Dendritic cell treated with granulocyte-macrophage colony-stimulating factor and Interleukin-4, amounts not matched to agents 40 ng/mL and 50 ng/mL, for 4 days (primary cell): Measurements from ENCODE around the gene GPC1.

Source experiments
- H3K27ac Mint-ChIP-seq: one replicate; pipeline ENCODE4 v1.8.0; 2022; ENCODE audit warnings: mild to moderate bottlenecking, mixed read lengths
- H3K27me3 Mint-ChIP-seq: one replicate; pipeline ENCODE4 v1.8.0; 2022; ENCODE audit warnings: mild to moderate bottlenecking, mixed read lengths
- H3K36me3 Mint-ChIP-seq: one replicate; pipeline ENCODE4 v1.8.0; 2022; ENCODE audit warnings: low read depth, mixed read lengths
- H3K4me1 Mint-ChIP-seq: one replicate; pipeline ENCODE4 v1.8.0; 2022; ENCODE audit warnings: low read depth, mixed read lengths
- H3K4me3 Mint-ChIP-seq: one replicate; pipeline ENCODE4 v1.8.0; 2022; ENCODE audit warnings: mild to moderate bottlenecking, moderate library complexity, mixed read lengths
- H3K9me3 Mint-ChIP-seq: one replicate; pipeline ENCODE4 v1.8.0; 2022; ENCODE audit warnings: mixed read lengths
- intact Hi-C: fragments of 100-400 bp; cut with micrococcal nuclease; formaldehyde crosslinking; loops from one replicate; pipeline ENCODE4 v1.15.0; 2022

Gene GPC1

GRCh38 chr2:240393831-240394410, 41.5 kb upstream of the GPC1 start:
- Mint-ChIP-seq H3K4me1 (no peaks in the 10 kb centered on the region), H3K27me3 (no peaks in the 10 kb centered on the region), H3K36me3 (no peaks in the 10 kb centered on the region), H3K27ac (no peak overlapping the region), H3K9me3 (no peaks in the 10 kb centered on the region), H3K4me3 (no peak overlapping the region)
- intact Hi-C loops: no loop called here

GRCh38 chr2:240394549-240394948, 40.9 kb upstream of the GPC1 start:
- no peak overlapping the region for H3K4me3 Mint-ChIP-seq
- no peaks in the 10 kb centered on the region for H3K9me3 Mint-ChIP-seq
- no peaks in the 10 kb centered on the region for H3K4me1 Mint-ChIP-seq
- H3K27me3 Mint-ChIP-seq: no peaks in the 10 kb centered on the region
- intact Hi-C loops: no loop called here
- H3K27ac Mint-ChIP-seq: no peak overlapping the region
- H3K36me3 Mint-ChIP-seq: no peaks in the 10 kb centered on the region

GRCh38 chr2:240395448-240395847, 40.0 kb upstream of the GPC1 start:
- H3K4me3 Mint-ChIP-seq: no peak overlapping the region
- no peaks in the 10 kb centered on the region for H3K36me3 Mint-ChIP-seq
- H3K4me1 Mint-ChIP-seq: no peaks in the 10 kb centered on the region
- no peaks in the 10 kb centered on the region for H3K9me3 Mint-ChIP-seq
- H3K27ac Mint-ChIP-seq: no peak overlapping the region
- intact Hi-C loops: no loop called here
- H3K27me3 Mint-ChIP-seq: no peaks in the 10 kb centered on the region

- Mint-ChIP-seq H3K27me3 (no peaks in the 10 kb centered on the region), H3K27ac (no peak overlapping the region), H3K9me3 (no peaks in the 10 kb centered on the region), H3K4me1 (no peaks in the 10 kb centered on the region), H3K36me3 (no peaks in the 10 kb centered on the region), H3K4me3 (no peak overlapping the region)
- intact Hi-C loops: no loop called here
Observed at GRCh38 chr2:240395896-240396622, 39.4 kb upstream of the GPC1 start.

- H3K27me3 Mint-ChIP-seq: no peaks in the 10 kb centered on the region
- no peaks in the 10 kb centered on the region for H3K36me3 Mint-ChIP-seq
- H3K9me3 Mint-ChIP-seq: no peaks in the 10 kb centered on the region
- intact Hi-C loops: no loop called here
- no peak overlapping the region for H3K4me3 Mint-ChIP-seq
- H3K27ac Mint-ChIP-seq: no peak overlapping the region
- no peaks in the 10 kb centered on the region for H3K4me1 Mint-ChIP-seq
Observed at GRCh38 chr2:240396623-240397541, 38.6 kb upstream of the GPC1 start.

- no peaks in the 10 kb centered on the region for H3K36me3 Mint-ChIP-seq
- no peaks in the 10 kb centered on the region for H3K9me3 Mint-ChIP-seq
- H3K4me1 Mint-ChIP-seq: no peaks in the 10 kb centered on the region
- H3K4me3 Mint-ChIP-seq: no peak overlapping the region
- intact Hi-C loops: no loop called here
- H3K27me3 Mint-ChIP-seq: peaks cover 4% of the 10 kb centered on the region
- no peak overlapping the region for H3K27ac Mint-ChIP-seq
Observed at GRCh38 chr2:240397542-240397916, 37.9 kb upstream of the GPC1 start.

- H3K27me3 Mint-ChIP-seq: peaks cover 4% of the 10 kb centered on the region
- intact Hi-C loops: no loop called here
- H3K4me3 Mint-ChIP-seq: no peak overlapping the region
- H3K4me1 Mint-ChIP-seq: no peaks in the 10 kb centered on the region
- H3K9me3 Mint-ChIP-seq: no peaks in the 10 kb centered on the region
- no peaks in the 10 kb centered on the region for H3K36me3 Mint-ChIP-seq
- no peak overlapping the region for H3K27ac Mint-ChIP-seq
Observed at GRCh38 chr2:240397924-240398645, 37.4 kb upstream of the GPC1 start.

GRCh38 chr2:240398661-240399267, 36.7 kb upstream of the GPC1 start:
- H3K4me3 Mint-ChIP-seq: no peak overlapping the region
- intact Hi-C loops: no loop called here
- H3K4me1 Mint-ChIP-seq: no peaks in the 10 kb centered on the region
- no peaks in the 10 kb centered on the region for H3K9me3 Mint-ChIP-seq
- peaks cover 4% of the 10 kb centered on the region for H3K27me3 Mint-ChIP-seq
- no peak overlapping the region for H3K27ac Mint-ChIP-seq
- no peaks in the 10 kb centered on the region for H3K36me3 Mint-ChIP-seq

- Mint-ChIP-seq H3K27ac (no peak overlapping the region), H3K36me3 (no peaks in the 10 kb centered on the region), H3K4me3 (no peak overlapping the region), H3K4me1 (no peaks in the 10 kb centered on the region), H3K27me3 (peaks cover 4% of the 10 kb centered on the region), H3K9me3 (no peaks in the 10 kb centered on the region)
- intact Hi-C loops: no loop called here
Observed at GRCh38 chr2:240399419-240400324, 35.8 kb upstream of the GPC1 start.

GRCh38 chr2:240400371-240401161, 34.9 kb upstream of the GPC1 start:
- no peaks in the 10 kb centered on the region for H3K9me3 Mint-ChIP-seq
- intact Hi-C loops: no loop called here

GRCh38 chr2:240401308-240401707, 34.2 kb upstream of the GPC1 start:
- Mint-ChIP-seq H3K4me1 (no peaks in the 10 kb centered on the region), H3K36me3 (no peaks in the 10 kb centered on the region), H3K27me3 (peaks cover 4% of the 10 kb centered on the region), H3K27ac (no peak overlapping the region), H3K4me3 (no peak overlapping the region), H3K9me3 (no peaks in the 10 kb centered on the region)
- intact Hi-C loops: no loop called here

More at GRCh38 chr2:240400371-240401161, 34.9 kb upstream of the GPC1 start:
- Mint-ChIP-seq H3K27ac (no peak overlapping the region), H3K27me3 (peaks cover 4% of the 10 kb centered on the region), H3K4me1 (no peaks in the 10 kb centered on the region), H3K4me3 (no peak overlapping the region), H3K36me3 (no peaks in the 10 kb centered on the region)

- H3K9me3 Mint-ChIP-seq: no peaks in the 10 kb centered on the region
- H3K4me3 Mint-ChIP-seq: no peak overlapping the region
- no peak overlapping the region for H3K27ac Mint-ChIP-seq
- H3K27me3 Mint-ChIP-seq: peaks cover 7% of the 10 kb centered on the region
- intact Hi-C loops: no loop called here
- no peaks in the 10 kb centered on the region for H3K36me3 Mint-ChIP-seq
- H3K4me1 Mint-ChIP-seq: no peaks in the 10 kb centered on the region
Observed at GRCh38 chr2:240401781-240402551, 33.5 kb upstream of the GPC1 start.
